Tibial nerve (tissue), 4 donors: ENCODE results near the gene SSTR4.

Experiments used
- CTCF ChIP-seq, 5 experiments: fragments of 200-600 bp in 3 of 5; fragments of 450-650 bp in 2 of 5; sonication (generic) in 3 of 5; IDR thresholded peaks; one replicate each; pipeline ENCODE4 v1.5.1; 2016 to 2019; ENCODE audit warnings: antibody characterized with exemption in 5 of 5, mild to moderate bottlenecking in 3 of 5, moderate library complexity in 2 of 5
- EP300 ChIP-seq, 2 donors: sonication (generic); formaldehyde crosslinking; IDR thresholded peaks; one replicate each; pipeline ENCODE4 v1.6.1; 2017; ENCODE audit warnings: antibody characterized with exemption in 2 of 2, mild to moderate bottlenecking in 1 of 2
- POLR2A ChIP-seq, 2 donors: fragments of 450-650 bp; IDR thresholded peaks; one replicate each; pipeline ENCODE4 v1.6.1; 2017; ENCODE audit warnings: antibody characterized with exemption in 2 of 2, mild to moderate bottlenecking in 2 of 2, moderate library complexity in 2 of 2

GRCh38 chr20:23046431-23046830, 11.3 kb downstream of the SSTR4 start:
- TF ChIP-seq POLR2A (IDR thresholded peaks at IDR 0.05) (no peak), CTCF (IDR thresholded peaks at IDR 0.05) (no peak), EP300 (IDR thresholded peaks at IDR 0.05) (no peak)
